A673 (cell line): Measurements from ENCODE around the gene ME1.

ENCODE experiments used
- EZH2 ChIP-seq: fragments of 200-600 bp; sonication (generic); IDR thresholded peaks from 2 replicates; pipeline ENCODE4 v1.6.1; 2017; ENCODE audit warnings: borderline replicate concordance, low read depth, mild to moderate bottlenecking, mixed read lengths, antibody characterized with exemption, low read length; ENCODE audit not compliant: poor library complexity, severe bottlenecking
- TF ChIP-seq, protein P1 (sequence below): fragments of 300-800, 200-600 bp; sonication (generic); conservative IDR thresholded peaks from 2 replicates; pipeline ENCODE4 v1.5.1; 2017; ENCODE audit warnings: low read depth, mild to moderate bottlenecking, antibody characterized with exemption, low read length, moderate library complexity, mixed read lengths

DNA sequence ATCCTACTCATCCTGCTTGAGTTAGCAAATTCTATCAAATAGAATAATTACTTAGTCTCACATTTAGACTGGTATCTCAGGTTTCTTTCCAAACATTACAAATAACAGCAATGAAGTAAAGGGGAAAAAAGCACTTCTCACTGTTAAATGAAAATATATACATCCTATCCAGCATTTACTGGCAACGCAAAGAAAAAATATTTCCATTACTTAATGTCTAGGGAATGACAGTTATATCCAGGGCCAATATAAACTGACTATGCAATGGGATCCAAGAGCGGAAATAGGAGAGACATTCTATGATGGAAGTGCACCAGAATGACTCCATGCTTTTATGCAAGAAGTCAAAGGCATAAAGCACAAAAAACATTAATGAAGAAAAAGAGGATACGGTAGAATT is 60.3 kb downstream of the ME1 start:
- TF ChIP-seq, protein P1, sequence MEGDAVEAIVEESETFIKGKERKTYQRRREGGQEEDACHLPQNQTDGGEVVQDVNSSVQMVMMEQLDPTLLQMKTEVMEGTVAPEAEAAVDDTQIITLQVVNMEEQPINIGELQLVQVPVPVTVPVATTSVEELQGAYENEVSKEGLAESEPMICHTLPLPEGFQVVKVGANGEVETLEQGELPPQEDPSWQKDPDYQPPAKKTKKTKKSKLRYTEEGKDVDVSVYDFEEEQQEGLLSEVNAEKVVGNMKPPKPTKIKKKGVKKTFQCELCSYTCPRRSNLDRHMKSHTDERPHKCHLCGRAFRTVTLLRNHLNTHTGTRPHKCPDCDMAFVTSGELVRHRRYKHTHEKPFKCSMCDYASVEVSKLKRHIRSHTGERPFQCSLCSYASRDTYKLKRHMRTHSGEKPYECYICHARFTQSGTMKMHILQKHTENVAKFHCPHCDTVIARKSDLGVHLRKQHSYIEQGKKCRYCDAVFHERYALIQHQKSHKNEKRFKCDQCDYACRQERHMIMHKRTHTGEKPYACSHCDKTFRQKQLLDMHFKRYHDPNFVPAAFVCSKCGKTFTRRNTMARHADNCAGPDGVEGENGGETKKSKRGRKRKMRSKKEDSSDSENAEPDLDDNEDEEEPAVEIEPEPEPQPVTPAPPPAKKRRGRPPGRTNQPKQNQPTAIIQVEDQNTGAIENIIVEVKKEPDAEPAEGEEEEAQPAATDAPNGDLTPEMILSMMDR = no peak
- TF ChIP-seq EZH2 = no peak
